ENCODE results near the gene SAV1. TPM values are rescaled to one million over a fixed set of nuclear protein-coding genes. Genes with fewer than 3 reads are reported as not detected.
"Not testable (repeated sequence)": the region's sequence is repeated elsewhere in the genome, so short reads cannot be mapped to it uniquely, and the experiment has no call there.

Gene SAV1
- total RNA-seq, 1 experiment from 2014 or later, result 64.1 TPM

- ChIA-PET POLR2A (no interaction called here), CTCF (interaction anchor here (0.5 kb wide), 1 partner anchor 773 kb away, joined by 4 read pairs; no protein-coding TSS in a partner anchor)
- TF ChIP-seq, protein P1, sequence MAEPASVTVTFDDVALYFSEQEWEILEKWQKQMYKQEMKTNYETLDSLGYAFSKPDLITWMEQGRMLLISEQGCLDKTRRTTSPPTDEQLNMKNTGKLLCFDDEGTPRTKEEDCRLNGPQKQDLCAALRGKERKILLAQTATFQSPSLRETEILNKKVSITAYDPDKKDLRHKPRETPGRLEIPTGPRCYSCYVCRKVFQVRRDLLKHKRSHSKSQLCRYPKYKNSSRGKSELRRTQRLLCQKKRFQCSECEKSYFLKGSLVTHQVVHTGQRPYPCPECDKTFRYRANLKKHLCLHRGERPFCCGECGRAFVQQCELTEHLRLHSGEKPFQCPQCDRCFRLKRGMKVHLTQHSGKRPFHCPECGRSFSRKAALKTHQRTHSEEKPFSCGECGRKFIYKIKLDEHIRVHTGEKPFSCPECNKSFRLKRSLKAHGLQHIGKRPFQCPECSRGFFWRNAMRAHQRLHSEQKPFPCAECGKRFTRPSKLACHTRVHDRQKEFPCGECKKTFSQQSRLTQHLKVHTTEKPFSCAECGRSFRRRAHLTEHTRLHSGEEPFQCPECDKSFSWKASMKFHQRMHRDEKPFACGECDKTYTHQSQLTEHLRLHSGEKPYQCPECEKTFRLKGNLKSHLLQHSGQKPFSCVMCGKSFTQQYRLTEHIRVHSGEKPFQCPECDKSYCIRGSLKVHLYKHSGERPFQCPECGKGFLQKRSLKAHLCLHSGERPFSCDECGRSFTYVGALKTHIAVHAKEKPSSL (CRISPR knock-in tag; conservative IDR thresholded peaks at IDR 0.05), result no peak
- TF ChIP-seq ZNF396 (CRISPR knock-in tag; IDR thresholded peaks at IDR 0.05; ENCODE audit: borderline replicate concordance) (no peak), FOXP1 (CRISPR knock-in tag; IDR thresholded peaks at IDR 0.05; ENCODE audit: borderline replicate concordance) (no peak), IRF2 (CRISPR knock-in tag; IDR thresholded peaks at IDR 0.05; ENCODE audit: borderline replicate concordance, low read depth) (no peak), TEAD4 (CRISPR knock-in tag; IDR thresholded peaks at IDR 0.05) (no peak), ATF1 (CRISPR knock-in tag; IDR thresholded peaks at IDR 0.05) (no peak), ZSCAN18 (CRISPR knock-in tag; IDR thresholded peaks at IDR 0.05) (no peak), HMGA2 (CRISPR knock-in tag; IDR thresholded peaks at IDR 0.05) (no peak), TP53 (CRISPR knock-in tag; IDR thresholded peaks at IDR 0.05) (no peak), FOXP4 (CRISPR knock-in tag; IDR thresholded peaks at IDR 0.05) (no peak), NFATC4 (CRISPR knock-in tag; IDR thresholded peaks at IDR 0.05) (no peak), CBFB (CRISPR knock-in tag; IDR thresholded peaks at IDR 0.05; ENCODE audit: low read depth) (no peak), STAT6 (CRISPR knock-in tag; conservative IDR thresholded peaks at IDR 0.05; ENCODE audit: low read depth) (no peak), USF2 (CRISPR knock-in tag; IDR thresholded peaks at IDR 0.05) (no peak), ZNF232 (CRISPR knock-in tag; IDR thresholded peaks at IDR 0.05) (no peak), GABPB1 (CRISPR knock-in tag; IDR thresholded peaks at IDR 0.05) (no peak)
- TF ChIP-seq, protein P2, sequence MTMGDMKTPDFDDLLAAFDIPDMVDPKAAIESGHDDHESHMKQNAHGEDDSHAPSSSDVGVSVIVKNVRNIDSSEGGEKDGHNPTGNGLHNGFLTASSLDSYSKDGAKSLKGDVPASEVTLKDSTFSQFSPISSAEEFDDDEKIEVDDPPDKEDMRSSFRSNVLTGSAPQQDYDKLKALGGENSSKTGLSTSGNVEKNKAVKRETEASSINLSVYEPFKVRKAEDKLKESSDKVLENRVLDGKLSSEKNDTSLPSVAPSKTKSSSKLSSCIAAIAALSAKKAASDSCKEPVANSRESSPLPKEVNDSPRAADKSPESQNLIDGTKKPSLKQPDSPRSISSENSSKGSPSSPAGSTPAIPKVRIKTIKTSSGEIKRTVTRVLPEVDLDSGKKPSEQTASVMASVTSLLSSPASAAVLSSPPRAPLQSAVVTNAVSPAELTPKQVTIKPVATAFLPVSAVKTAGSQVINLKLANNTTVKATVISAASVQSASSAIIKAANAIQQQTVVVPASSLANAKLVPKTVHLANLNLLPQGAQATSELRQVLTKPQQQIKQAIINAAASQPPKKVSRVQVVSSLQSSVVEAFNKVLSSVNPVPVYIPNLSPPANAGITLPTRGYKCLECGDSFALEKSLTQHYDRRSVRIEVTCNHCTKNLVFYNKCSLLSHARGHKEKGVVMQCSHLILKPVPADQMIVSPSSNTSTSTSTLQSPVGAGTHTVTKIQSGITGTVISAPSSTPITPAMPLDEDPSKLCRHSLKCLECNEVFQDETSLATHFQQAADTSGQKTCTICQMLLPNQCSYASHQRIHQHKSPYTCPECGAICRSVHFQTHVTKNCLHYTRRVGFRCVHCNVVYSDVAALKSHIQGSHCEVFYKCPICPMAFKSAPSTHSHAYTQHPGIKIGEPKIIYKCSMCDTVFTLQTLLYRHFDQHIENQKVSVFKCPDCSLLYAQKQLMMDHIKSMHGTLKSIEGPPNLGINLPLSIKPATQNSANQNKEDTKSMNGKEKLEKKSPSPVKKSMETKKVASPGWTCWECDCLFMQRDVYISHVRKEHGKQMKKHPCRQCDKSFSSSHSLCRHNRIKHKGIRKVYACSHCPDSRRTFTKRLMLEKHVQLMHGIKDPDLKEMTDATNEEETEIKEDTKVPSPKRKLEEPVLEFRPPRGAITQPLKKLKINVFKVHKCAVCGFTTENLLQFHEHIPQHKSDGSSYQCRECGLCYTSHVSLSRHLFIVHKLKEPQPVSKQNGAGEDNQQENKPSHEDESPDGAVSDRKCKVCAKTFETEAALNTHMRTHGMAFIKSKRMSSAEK (CRISPR knock-in tag; IDR thresholded peaks at IDR 0.05; ENCODE audit: borderline replicate concordance), result no peak
- TF ChIP-seq, protein P3, sequence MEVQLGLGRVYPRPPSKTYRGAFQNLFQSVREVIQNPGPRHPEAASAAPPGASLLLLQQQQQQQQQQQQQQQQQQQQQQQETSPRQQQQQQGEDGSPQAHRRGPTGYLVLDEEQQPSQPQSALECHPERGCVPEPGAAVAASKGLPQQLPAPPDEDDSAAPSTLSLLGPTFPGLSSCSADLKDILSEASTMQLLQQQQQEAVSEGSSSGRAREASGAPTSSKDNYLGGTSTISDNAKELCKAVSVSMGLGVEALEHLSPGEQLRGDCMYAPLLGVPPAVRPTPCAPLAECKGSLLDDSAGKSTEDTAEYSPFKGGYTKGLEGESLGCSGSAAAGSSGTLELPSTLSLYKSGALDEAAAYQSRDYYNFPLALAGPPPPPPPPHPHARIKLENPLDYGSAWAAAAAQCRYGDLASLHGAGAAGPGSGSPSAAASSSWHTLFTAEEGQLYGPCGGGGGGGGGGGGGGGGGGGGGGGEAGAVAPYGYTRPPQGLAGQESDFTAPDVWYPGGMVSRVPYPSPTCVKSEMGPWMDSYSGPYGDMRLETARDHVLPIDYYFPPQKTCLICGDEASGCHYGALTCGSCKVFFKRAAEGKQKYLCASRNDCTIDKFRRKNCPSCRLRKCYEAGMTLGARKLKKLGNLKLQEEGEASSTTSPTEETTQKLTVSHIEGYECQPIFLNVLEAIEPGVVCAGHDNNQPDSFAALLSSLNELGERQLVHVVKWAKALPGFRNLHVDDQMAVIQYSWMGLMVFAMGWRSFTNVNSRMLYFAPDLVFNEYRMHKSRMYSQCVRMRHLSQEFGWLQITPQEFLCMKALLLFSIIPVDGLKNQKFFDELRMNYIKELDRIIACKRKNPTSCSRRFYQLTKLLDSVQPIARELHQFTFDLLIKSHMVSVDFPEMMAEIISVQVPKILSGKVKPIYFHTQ (CRISPR knock-in tag; IDR thresholded peaks at IDR 0.05), result no peak
- Mint-ChIP-seq H3K4me3 (no peak overlapping the region), H3K4me1 (no peaks in the 10 kb centered on the region), H3K9me3 (no peaks in the 10 kb centered on the region), H3K27ac (0 out of 2 replicates have a peak overlapping the region, but pooled peaks have one; percentile 38), H3K36me3 (peaks cover 8% of the 10 kb centered on the region), H3K27me3 (ENCODE audit: low read depth) (no peaks in the 10 kb centered on the region)
- ATAC-seq, result no peak
- DNase-seq (ENCODE audit: low spot score), result no peak
Observed at GRCh38 chr14:50631408-50631821, 36.7 kb downstream of the SAV1 start.

DNA sequence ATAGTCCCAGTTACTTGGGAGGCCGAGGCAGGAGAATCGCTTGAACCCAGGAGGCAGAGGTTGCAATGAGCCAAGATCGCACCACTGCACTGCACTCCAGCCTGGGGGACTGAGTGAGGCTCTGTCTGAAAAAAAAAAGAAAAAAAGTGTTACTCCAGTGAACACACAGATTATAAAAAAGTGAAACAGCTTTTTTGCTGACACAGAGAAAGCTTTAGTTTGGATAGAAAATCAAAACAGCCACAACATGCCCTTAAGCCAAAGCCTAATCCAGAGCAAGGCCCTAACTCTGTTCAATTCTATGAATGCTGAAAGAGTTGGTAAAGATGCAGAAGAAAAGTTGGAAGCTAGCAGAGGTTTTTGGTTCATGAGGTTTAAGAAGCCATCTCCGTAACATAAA lies 43.2 kb downstream of the SAV1 start:
- H3K27me3 Mint-ChIP-seq (ENCODE audit: low read depth); POLR2A ChIA-PET; DNase-seq (ENCODE audit: low spot score); ATAC-seq; H3K4me3 Mint-ChIP-seq; H3K4me1 Mint-ChIP-seq; H3K9me3 Mint-ChIP-seq; H3K36me3 Mint-ChIP-seq: not testable (repeated sequence)
- CTCF ChIA-PET, result interaction anchor here (1.0 kb wide), 1 partner anchor 24 kb away, joined by 4 read pairs; no protein-coding TSS in a partner anchor
- peak overlapping the region; percentile 45; the same call in 1 of the 2 replicates for H3K27ac Mint-ChIP-seq
